GM12878 (cell line): ENCODE data around the gene SUSD5.

Experiments
- EZH2 ChIP-seq: IDR thresholded peaks from 2 replicates; pipeline ENCODE4 v1.6.1; 2012; ENCODE audit warnings: low read depth, mild to moderate bottlenecking, control low read depth, inconsistent platforms, low read length, borderline replicate concordance; ENCODE audit not compliant: control insufficient read depth
- MYC ChIP-seq: IDR thresholded peaks from 2 replicates; pipeline ENCODE4 v1.6.1; 2011; ENCODE audit warnings: mild to moderate bottlenecking, low read length, moderate library complexity, inconsistent platforms; ENCODE audit not compliant: insufficient read depth, insufficient replicate concordance, insufficient read length, severe bottlenecking
- NFYA ChIP-seq: IDR thresholded peaks from 2 replicates; pipeline ENCODE4 v1.6.1; 2011; ENCODE audit warnings: low read depth, mild to moderate bottlenecking, low read length, improper control_type of control experiment, borderline replicate concordance
- ZBTB33 ChIP-seq: fragments of 450-650 bp; IDR thresholded peaks from 2 replicates; pipeline ENCODE4 v1.6.1; 2017; ENCODE audit warnings: mild to moderate bottlenecking

GRCh38 chr3:33238923-33239322 is 20.3 kb upstream of the SUSD5 start:
- no peak for TF ChIP-seq MYC
- TF ChIP-seq ZBTB33, result no peak
- TF ChIP-seq NFYA, result no peak
- TF ChIP-seq EZH2, result no peak
